Measurements from ENCODE around the gene SWT1. TPM values are rescaled to one million over a fixed set of nuclear protein-coding genes. Genes with fewer than 3 reads are reported as not detected.

Gene SWT1
- total RNA-seq, 1 donor from 2014 or later = 11.5 TPM

DNA sequence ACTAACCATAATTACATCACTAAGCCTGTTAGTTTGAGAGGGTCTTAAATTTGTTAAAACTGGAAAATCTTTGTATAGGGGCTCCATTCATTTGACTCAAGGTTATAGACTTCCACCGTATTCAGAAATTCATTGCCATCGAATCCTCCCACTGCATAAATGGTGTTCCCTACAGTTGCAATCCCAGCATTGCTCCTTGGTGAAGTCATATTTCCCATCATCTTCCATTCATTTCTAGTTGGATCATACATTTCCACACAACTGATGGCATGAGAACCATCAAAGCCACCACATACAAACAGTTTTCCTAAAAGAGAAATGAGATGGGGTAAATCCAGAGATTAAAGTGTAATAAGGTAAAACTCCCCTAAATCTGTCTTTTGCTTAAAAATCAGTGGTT is 141.0 kb downstream of the SWT1 start:
- Mint-ChIP-seq H3K4me3 (ENCODE audit: unreplicated experiment) (no peak overlapping the region), H3K27me3 (ENCODE audit: unreplicated experiment) (no peaks in the 10 kb centered on the region), H3K9me3 (ENCODE audit: unreplicated experiment) (no peaks in the 10 kb centered on the region), H3K36me3 (ENCODE audit: low read depth, unreplicated experiment) (peaks cover 30% of the 10 kb centered on the region), H3K27ac (ENCODE audit: unreplicated experiment) (no peak overlapping the region), H3K4me1 (ENCODE audit: unreplicated experiment) (no peaks in the 10 kb centered on the region)
- TF ChIP-seq, protein P1, sequence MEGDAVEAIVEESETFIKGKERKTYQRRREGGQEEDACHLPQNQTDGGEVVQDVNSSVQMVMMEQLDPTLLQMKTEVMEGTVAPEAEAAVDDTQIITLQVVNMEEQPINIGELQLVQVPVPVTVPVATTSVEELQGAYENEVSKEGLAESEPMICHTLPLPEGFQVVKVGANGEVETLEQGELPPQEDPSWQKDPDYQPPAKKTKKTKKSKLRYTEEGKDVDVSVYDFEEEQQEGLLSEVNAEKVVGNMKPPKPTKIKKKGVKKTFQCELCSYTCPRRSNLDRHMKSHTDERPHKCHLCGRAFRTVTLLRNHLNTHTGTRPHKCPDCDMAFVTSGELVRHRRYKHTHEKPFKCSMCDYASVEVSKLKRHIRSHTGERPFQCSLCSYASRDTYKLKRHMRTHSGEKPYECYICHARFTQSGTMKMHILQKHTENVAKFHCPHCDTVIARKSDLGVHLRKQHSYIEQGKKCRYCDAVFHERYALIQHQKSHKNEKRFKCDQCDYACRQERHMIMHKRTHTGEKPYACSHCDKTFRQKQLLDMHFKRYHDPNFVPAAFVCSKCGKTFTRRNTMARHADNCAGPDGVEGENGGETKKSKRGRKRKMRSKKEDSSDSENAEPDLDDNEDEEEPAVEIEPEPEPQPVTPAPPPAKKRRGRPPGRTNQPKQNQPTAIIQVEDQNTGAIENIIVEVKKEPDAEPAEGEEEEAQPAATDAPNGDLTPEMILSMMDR (IDR thresholded peaks at IDR 0.05; ENCODE audit: unreplicated experiment) = no peak
- no peak for DNase-seq (ENCODE audit: low spot score)

DNA sequence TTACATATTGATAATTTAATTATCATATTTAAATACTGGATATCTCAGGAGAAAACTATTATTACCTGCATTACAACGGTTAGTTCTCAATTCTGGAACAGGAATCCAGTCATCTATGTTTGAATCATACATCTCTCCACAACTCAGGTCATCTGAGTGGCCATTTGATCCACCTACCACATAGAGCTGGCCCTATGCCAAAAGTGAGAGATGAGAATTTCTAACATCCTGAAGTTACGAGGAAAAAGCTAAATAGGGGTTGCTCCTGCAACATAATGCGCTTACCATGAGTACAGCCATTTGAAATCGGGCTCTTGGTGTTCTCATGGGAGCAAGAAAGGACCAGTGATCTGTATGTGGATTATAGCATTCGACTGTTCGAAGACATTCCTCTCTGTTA is 143.2 kb downstream of the SWT1 start:
- Mint-ChIP-seq H3K27me3 (ENCODE audit: unreplicated experiment) (peaks cover 2% of the 10 kb centered on the region), H3K9me3 (ENCODE audit: unreplicated experiment) (no peaks in the 10 kb centered on the region), H3K4me1 (ENCODE audit: unreplicated experiment) (no peaks in the 10 kb centered on the region), H3K36me3 (ENCODE audit: low read depth, unreplicated experiment) (peaks cover 41% of the 10 kb centered on the region), H3K27ac (ENCODE audit: unreplicated experiment) (no peak overlapping the region), H3K4me3 (ENCODE audit: unreplicated experiment) (no peak overlapping the region)
- TF ChIP-seq, protein P1 (IDR thresholded peaks at IDR 0.05; ENCODE audit: unreplicated experiment) = no peak
- no peak for DNase-seq (ENCODE audit: low spot score)

DNA sequence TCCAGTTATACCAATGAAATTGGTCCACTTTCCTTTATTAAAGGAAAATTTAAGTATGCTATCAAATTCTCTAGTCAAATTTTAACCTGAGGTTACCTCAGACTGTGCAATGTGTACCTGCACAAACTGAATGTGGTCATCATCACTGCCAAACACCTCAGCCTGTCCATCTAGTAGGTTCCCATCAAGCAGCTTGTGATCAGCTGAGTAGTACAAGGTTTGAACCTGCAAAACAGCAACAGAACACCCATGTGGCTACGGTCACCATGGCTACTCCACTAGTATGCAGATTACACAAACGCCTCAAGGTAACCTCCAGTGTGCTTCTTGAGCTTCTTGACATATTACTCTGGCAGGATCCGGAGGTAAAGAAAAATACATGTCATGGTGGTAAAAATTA is 148.5 kb downstream of the SWT1 start:
- H3K27ac Mint-ChIP-seq (ENCODE audit: unreplicated experiment) = no peak overlapping the region
- no peak for DNase-seq (ENCODE audit: low spot score)
- H3K4me3 Mint-ChIP-seq (ENCODE audit: unreplicated experiment) = no peak overlapping the region
- TF ChIP-seq, protein P1 (IDR thresholded peaks at IDR 0.05; ENCODE audit: unreplicated experiment) = no peak
- no peaks in the 10 kb centered on the region for H3K9me3 Mint-ChIP-seq (ENCODE audit: unreplicated experiment)
- H3K4me1 Mint-ChIP-seq (ENCODE audit: unreplicated experiment) = no peaks in the 10 kb centered on the region
- H3K27me3 Mint-ChIP-seq (ENCODE audit: unreplicated experiment) = peaks cover 2% of the 10 kb centered on the region
- peaks cover 38% of the 10 kb centered on the region for H3K36me3 Mint-ChIP-seq (ENCODE audit: low read depth, unreplicated experiment)

DNA sequence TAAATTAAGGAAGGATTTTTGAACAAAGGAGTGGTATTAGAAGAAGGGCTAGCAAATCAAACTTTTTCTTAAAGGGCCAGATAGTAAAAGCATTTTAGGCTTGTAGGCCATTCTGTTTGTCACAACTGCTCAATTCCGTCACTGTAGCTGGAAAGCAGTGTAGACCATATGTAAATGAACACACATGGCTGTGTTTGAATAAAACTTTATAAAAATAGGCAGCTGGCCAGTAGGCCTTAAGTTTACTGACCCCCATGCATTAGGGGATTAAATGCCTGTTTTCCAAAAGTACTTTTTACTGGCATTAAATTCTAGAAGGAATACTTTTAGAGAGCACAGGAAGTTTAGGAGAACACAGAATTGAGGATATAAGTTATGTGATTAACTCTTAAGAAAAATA is 151.2 kb downstream of the SWT1 start:
- peaks cover 2% of the 10 kb centered on the region for H3K27me3 Mint-ChIP-seq (ENCODE audit: unreplicated experiment)
- peaks cover 12% of the 10 kb centered on the region for H3K4me1 Mint-ChIP-seq (ENCODE audit: unreplicated experiment)
- no peak for DNase-seq (ENCODE audit: low spot score)
- peaks cover 28% of the 10 kb centered on the region for H3K36me3 Mint-ChIP-seq (ENCODE audit: low read depth, unreplicated experiment)
- no peak overlapping the region for H3K27ac Mint-ChIP-seq (ENCODE audit: unreplicated experiment)
- TF ChIP-seq, protein P1 (IDR thresholded peaks at IDR 0.05; ENCODE audit: unreplicated experiment) = no peak
- H3K4me3 Mint-ChIP-seq (ENCODE audit: unreplicated experiment) = no peak overlapping the region
- H3K9me3 Mint-ChIP-seq (ENCODE audit: unreplicated experiment) = no peaks in the 10 kb centered on the region

DNA sequence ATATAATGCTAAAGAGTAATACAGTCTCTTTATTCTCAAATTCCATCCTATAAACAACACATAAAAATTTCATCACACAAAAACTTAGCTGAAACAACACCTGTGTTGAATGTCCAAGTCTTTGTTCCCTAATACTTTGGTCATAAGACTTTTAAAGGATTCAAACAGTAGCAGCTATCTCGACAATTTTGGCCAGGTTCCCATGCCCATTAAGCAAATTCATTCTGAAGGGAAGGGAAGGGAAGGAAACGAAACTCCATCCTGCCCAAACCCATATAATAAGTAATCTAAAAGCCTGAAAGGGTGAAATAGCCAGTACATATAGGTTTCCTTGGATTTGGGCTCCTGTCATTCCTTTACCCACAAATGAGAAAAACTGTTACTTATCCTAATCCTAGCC is 152.6 kb downstream of the SWT1 start:
- H3K4me3 Mint-ChIP-seq (ENCODE audit: unreplicated experiment) = no peak overlapping the region
- peaks cover 23% of the 10 kb centered on the region for H3K36me3 Mint-ChIP-seq (ENCODE audit: low read depth, unreplicated experiment)
- TF ChIP-seq, protein P1 (IDR thresholded peaks at IDR 0.05; ENCODE audit: unreplicated experiment) = no peak
- no peak overlapping the region for H3K27ac Mint-ChIP-seq (ENCODE audit: unreplicated experiment)
- no peak for DNase-seq (ENCODE audit: low spot score)
- no peaks in the 10 kb centered on the region for H3K9me3 Mint-ChIP-seq (ENCODE audit: unreplicated experiment)
- no peaks in the 10 kb centered on the region for H3K27me3 Mint-ChIP-seq (ENCODE audit: unreplicated experiment)
- peaks cover 26% of the 10 kb centered on the region for H3K4me1 Mint-ChIP-seq (ENCODE audit: unreplicated experiment)

Data from endothelial cell (in vitro differentiated cells).